SK-N-MC (cell line): ENCODE results near the gene ANP32E.
A peak's percentile ranks its signal among the peaks of the same experiment; 100 is the strongest.

Source experiments
- DNase-seq: peaks from one replicate; pipeline ENCODE4 v3.0.0-alpha.2; 2011; ENCODE audit warnings: low read depth, low spot score
- H3K27ac ChIP-seq: fragments of 200-600 bp; sonication (generic); 2 replicates; pipeline ENCODE4 v1.5.1; 2016; ENCODE audit warnings: mixed run types
- H3K36me3 ChIP-seq: fragments of 200-600 bp; sonication (generic); 2 replicates; pipeline ENCODE4 v1.6.1; 2017; ENCODE audit warnings: antibody characterized with exemption, low read length, mixed read lengths; ENCODE audit not compliant: insufficient read depth
- H3K4me3 ChIP-seq: fragments of 200-600 bp; sonication (generic); 2 replicates; pipeline ENCODE4 v1.5.1; 2016
- H3K9ac ChIP-seq: fragments of 200-600 bp; sonication (generic); 2 replicates; pipeline ENCODE4 v1.8.0; 2017; ENCODE audit warnings: mixed run types, mixed read lengths; ENCODE audit not compliant: insufficient read length
- H3K9me3 ChIP-seq: fragments of 200-600 bp; sonication (generic); 2 replicates; pipeline ENCODE4 v1.6.1; 2017; ENCODE audit warnings: low read depth, mild to moderate bottlenecking, antibody characterized with exemption, low read length, moderate library complexity, mixed read lengths
- EZH2 ChIP-seq: fragments of 200-600 bp; sonication (generic); IDR thresholded peaks from one replicate; pipeline ENCODE4 v1.6.1; 2017; ENCODE audit warnings: antibody characterized with exemption
- FOXP2 ChIP-seq: optimal IDR thresholded peaks from 2 replicates; pipeline ENCODE3; 2011; ENCODE audit warnings: mild to moderate bottlenecking, moderate library complexity; ENCODE audit not compliant: insufficient read depth; ENCODE audit errors: extremely low read length, control extremely low read depth
- POLR2AphosphoS5 ChIP-seq: IDR thresholded peaks from 2 replicates; pipeline ENCODE4 v1.6.1; 2012; ENCODE audit warnings: mild to moderate bottlenecking, low read depth, low read length, borderline replicate concordance

ANP32E gene

DNA sequence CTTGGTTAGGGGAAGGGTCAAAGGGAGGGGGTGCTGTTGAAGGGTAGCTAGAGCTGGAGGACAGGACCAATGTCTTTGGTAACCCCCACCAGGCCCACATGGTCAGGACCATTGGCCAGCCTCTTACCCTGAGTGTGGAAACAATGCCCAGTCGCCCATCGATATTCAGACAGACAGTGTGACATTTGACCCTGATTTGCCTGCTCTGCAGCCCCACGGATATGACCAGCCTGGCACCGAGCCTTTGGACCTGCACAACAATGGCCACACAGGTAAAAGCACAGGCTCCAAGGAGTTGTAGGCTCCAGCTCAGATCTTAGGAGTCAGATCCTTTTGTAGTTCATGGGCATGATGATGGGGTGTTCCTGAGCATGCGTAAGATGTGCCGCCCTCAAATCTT, 25.5 kb upstream of the ANP32E start:
- no peak overlapping the region for H3K4me3 ChIP-seq
- peaks cover 11% of the 10 kb centered on the region; the same call in 1 of the 2 replicates for H3K36me3 ChIP-seq
- TF ChIP-seq EZH2: no peak
- TF ChIP-seq FOXP2: no peak
- TF ChIP-seq POLR2AphosphoS5: no peak
- no peak overlapping the region for H3K9ac ChIP-seq
- DNase-seq: no peak
- no peaks in the 10 kb centered on the region for H3K9me3 ChIP-seq
- no peak overlapping the region for H3K27ac ChIP-seq

DNA sequence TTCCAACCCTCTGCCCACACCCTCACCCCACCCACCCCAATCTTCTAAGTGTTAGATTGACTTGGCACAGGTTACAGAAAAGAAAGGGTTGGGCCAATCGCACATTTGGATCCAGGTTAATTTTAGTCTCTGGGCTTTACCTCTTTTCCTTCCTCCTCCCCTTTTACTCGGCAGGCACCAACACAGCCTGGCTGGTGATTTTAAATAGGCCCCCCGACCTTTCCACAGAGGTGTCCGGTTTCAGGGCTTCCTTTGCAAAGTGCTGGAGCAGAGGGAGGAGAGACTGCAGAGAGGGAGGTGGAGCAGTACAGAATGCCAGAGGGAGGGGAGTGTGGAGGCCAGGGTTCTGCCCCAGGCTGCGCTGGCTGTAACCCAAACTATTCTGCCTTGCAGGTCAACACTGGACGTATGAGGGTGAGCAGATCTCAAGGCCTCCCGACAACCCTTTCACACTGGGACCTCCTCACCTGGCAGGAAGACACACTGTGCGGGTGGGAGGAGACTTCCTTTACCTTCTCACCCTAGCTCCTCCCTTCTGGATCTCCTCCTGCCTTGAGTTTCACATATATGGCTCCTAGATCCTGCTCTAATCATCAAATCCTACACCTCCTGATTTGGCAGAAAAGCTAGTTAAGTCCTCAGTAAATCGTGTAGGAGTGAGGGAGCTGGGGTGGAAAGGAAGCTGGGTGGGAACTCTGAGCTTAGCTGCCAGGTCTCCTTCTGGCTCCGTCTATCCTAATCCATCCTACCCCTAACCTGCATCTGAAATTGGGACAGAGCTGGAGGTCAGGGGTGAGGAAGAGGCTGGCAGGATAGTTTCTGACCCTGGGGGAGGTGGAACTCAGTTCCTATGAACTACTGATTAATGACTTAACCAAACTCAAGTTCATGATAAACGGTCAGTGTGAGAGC, 24.1 kb upstream of the ANP32E start:
- no peak overlapping the region for H3K27ac ChIP-seq
- no peak overlapping the region; the same call in 1 of the 2 replicates for H3K4me3 ChIP-seq
- TF ChIP-seq EZH2: no peak
- TF ChIP-seq FOXP2: no peak
- 0 out of 2 replicates have a peak, but pooled peaks have one; percentile 20 for TF ChIP-seq POLR2AphosphoS5

DNA sequence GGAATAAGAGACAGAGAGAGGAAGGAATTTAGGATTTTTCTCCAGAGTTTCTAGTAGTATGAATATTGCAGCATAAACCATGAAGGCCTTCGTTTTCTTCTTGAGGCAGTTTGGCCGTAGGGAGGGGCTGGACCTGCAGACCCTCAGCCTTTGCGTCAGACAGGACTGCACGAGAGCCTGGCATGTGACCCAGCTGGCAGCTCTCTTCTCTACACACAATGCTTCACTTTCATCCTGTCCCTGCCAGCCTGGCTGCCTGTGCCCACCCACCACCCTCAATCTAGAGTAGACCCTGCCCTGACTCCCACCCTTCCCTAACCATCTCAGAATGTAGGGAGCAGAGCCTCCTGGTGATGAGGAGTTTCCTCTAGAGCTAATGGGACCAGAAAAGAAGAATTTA, 23.3 kb upstream of the ANP32E start:
- H3K4me3 ChIP-seq: no peak overlapping the region
- H3K27ac ChIP-seq: no peak overlapping the region
- TF ChIP-seq EZH2: no peak
- TF ChIP-seq FOXP2: no peak
- no peak for TF ChIP-seq POLR2AphosphoS5
- H3K9ac ChIP-seq: peak overlapping the region; percentile 1
- H3K36me3 ChIP-seq: no peaks in the 10 kb centered on the region
- H3K9me3 ChIP-seq: no peaks in the 10 kb centered on the region
- no peak for DNase-seq

More for the DNA sequence above, 24.1 kb upstream of the ANP32E start:
- Histone ChIP-seq H3K36me3 (no peaks in the 10 kb centered on the region), H3K9ac (no peak overlapping the region), H3K9me3 (no peaks in the 10 kb centered on the region)
- no peak for DNase-seq

DNA sequence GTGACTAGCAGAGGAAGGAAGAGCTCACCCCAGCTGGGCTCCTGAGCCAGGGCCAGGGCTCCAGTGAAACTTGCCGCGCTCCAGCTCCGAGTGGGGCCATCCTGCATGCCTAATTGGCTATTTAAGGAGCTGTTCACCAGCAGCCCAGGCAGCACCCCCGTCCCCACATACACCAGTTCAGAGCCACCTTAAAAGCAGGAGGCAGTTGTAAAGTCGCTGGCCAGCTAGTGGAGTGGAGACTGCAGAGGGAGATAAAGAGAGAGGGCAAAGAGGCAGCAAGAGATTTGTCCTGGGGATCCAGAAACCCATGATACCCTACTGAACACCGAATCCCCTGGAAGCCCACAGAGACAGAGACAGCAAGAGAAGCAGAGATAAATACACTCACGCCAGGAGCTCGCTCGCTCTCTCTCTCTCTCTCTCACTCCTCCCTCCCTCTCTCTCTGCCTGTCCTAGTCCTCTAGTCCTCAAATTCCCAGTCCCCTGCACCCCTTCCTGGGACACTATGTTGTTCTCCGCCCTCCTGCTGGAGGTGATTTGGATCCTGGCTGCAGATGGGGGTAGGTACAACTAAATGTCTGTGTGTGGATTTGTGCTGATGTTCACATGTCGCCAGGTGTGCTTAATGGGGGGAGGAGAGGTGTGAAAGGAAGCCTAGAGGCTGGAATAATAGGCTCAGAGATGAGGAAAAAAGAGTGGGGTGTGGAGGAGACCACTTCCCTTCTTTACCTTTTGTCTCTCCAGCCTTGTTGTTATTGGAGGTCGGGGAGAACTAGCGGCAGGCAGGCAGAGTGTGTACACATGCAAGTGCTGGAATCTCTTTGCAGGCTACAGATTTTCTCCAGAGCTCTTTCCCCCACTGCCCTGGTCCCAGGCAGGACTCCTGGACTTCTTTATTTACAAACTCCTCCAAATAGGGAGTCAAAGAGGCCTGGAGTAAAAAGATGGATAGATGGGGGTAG, 22.0 kb upstream of the ANP32E start, which contains the start of gene CA14:
CA14 (plus strand) TSS at position 151 of the 962 bp plus-strand sequence; CDS start at position 506, 355 bp downstream.
- DNase-seq: no peak
- Histone ChIP-seq H3K9me3 (no peaks in the 10 kb centered on the region), H3K36me3 (no peaks in the 10 kb centered on the region), H3K4me3 (peak within 1 kb of the TSS; percentile 74), H3K27ac (peak within 1 kb of the TSS; percentile 78; the same call in 1 of the 2 replicates), H3K9ac (peak within 1 kb of the TSS; percentile 66)
- TF ChIP-seq EZH2: no peak
- TF ChIP-seq FOXP2: no peak
- no peak for TF ChIP-seq POLR2AphosphoS5

DNA sequence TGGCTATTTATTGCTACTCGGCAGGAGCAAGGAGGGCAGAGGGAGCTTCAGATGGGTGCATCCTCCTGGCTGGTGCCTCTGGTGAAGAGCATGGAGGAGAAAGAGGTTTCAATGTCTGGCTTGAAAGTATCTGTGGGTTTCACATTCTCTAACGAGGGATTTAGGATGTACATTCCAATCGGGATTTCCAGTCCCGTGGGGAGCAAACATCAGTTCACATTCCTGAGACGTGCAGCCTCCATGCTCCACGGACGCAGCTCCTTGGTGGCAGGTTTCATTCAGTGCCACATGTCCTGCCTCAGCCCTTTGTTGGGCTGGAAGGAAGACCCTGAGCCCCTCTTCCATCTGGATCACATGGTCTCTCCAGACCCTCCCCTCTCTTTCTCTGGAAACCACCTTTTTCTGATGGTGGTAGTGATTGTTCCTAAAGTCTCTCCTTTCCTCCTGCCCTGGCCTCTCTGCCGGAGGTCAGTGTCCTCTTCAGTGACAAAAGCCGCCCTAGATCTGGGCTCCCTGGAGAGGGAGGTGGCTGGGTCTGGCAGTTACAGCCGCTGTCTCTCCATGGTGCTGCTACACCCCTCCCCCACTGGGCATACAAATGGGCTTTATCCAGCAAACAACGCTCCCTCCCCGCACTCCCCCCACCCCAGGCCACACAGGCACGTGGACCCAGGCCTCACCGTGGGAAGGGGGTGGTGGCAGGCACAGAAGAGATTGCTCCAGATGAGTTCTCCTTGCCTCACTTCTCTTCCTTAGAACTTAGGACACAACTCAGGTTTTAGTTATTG, 20.8 kb upstream of the ANP32E start:
- H3K36me3 ChIP-seq: no peaks in the 10 kb centered on the region
- peak overlapping the region; percentile 78; the same call in 1 of the 2 replicates for H3K27ac ChIP-seq
- H3K9ac ChIP-seq: peak overlapping the region; percentile 66
- TF ChIP-seq POLR2AphosphoS5 (no peak), FOXP2 (no peak), EZH2 (no peak)
- H3K4me3 ChIP-seq: peak overlapping the region; percentile 74
- no peak for DNase-seq
- H3K9me3 ChIP-seq: no peaks in the 10 kb centered on the region

DNA sequence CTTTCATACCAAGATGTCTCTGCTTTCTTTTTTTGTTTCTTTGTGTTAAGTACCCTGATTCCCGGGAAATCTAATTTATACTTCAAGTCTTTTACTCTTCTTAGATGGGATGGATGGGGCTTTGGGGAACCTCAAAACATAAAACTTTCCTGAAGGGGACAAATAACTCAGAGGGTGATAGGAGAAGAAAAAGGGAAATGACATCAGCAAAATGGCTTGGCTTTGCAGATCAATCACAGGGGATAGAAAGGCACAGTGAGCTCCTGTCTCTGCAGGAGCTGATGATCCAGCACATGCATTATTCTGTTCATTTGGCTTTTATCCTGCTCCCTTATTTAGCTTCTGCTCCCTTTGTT, 20.3 kb upstream of the ANP32E start:
- Histone ChIP-seq H3K36me3 (no peaks in the 10 kb centered on the region), H3K27ac (peak overlapping the region; percentile 78; the same call in 1 of the 2 replicates), H3K9ac (peak overlapping the region; percentile 66), H3K4me3 (peak overlapping the region; percentile 74), H3K9me3 (no peaks in the 10 kb centered on the region)
- DNase-seq: no peak
- TF ChIP-seq POLR2AphosphoS5 (no peak; the same call in 1 of the 2 replicates), EZH2 (no peak), FOXP2 (no peak)

DNA sequence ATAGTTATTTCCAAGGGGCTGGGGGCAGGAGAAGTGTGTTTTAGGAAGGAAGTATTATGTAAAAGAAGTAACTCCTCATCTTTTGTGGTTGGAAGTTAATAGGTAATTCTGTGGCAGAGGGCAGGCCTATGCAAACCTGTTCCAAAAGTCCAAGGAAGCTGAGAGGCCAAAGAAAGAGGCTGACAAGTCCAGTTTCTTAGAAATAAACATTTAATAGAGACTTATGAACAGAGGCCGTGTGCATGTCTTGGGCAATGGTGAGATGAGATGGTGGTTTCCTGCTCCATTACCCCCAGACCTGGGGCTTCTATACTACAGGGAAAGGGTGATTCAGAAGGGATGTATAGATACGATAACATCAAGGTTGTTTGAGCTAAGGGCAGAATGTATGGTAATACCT, 14.0 kb upstream of the ANP32E start:
- no peak for TF ChIP-seq FOXP2
- no peak for TF ChIP-seq POLR2AphosphoS5
- no peak for TF ChIP-seq EZH2
- no peak for DNase-seq
- no peaks in the 10 kb centered on the region for H3K36me3 ChIP-seq

More for the DNA sequence above, 14.0 kb upstream of the ANP32E start:
- no peaks in the 10 kb centered on the region for H3K9me3 ChIP-seq
- H3K27ac ChIP-seq: no peak overlapping the region
- no peak overlapping the region for H3K9ac ChIP-seq
- H3K4me3 ChIP-seq: no peak overlapping the region
